ENCODE measurements around the gene ALG5. TPM values are rescaled to one million over a fixed set of nuclear protein-coding genes. Genes with fewer than 3 reads are reported as not detected.
A peak's percentile ranks its signal among the peaks of the same experiment; 100 is the strongest.

The ALG5 gene
- total and polyA plus RNA-seq, 2 experiments from 2014 or later: 29.6 to 76.2 TPM

GRCh38 chr13:36979361-36980050, 19.6 kb downstream of the ALG5 start:
- Histone ChIP-seq H3K4me1 (ENCODE audit: insufficient read depth) (peaks cover 14% of the 10 kb centered on the region; the same call in 1 of the 2 replicates), H3K27ac (peak overlapping the region; percentile 52), H3K9ac (0 out of 2 replicates have a peak overlapping the region, but pooled peaks have one; percentile 3), H3K4me3 (no peak overlapping the region), H3K9me3 (ENCODE audit: low read depth) (no peaks in the 10 kb centered on the region), H3K36me3 (ENCODE audit: low read depth) (peaks cover 37% of the 10 kb centered on the region), H3K79me2 (ENCODE audit: insufficient read depth) (no peaks in the 10 kb centered on the region), H3F3A (ENCODE audit: insufficient read depth) (peaks cover 22% of the 10 kb centered on the region), H3K9me2 (ENCODE audit: insufficient read depth) (no peaks in the 10 kb centered on the region), H3K4me2 (ENCODE audit: unreplicated experiment) (no peak overlapping the region), H3K27me3 (replicated peaks; ENCODE audit: insufficient read depth) (no peaks in the 10 kb centered on the region), H4K20me1 (ENCODE audit: insufficient read depth) (no peaks in the 10 kb centered on the region), H2AFZ (no peak overlapping the region)
- in situ Hi-C loops (cut with MboI): loop anchor here (5.0 to 25.0 kb wide), 2 partner anchors 122 to 567 kb away; no protein-coding TSS in a partner anchor
- peak; percentile 65 for DNase-seq
- TF ChIP-seq EZH2phosphoT487 (IDR thresholded peaks at IDR 0.05; ENCODE audit: insufficient read depth, low read depth) (no peak), EZH2 (IDR thresholded peaks at IDR 0.05; ENCODE audit: insufficient read depth, poor library complexity, severe bottlenecking) (no peak)
- WGBS, 2 experiments (ENCODE audit: low coverage in 1 of 2, low lambda C conversion rate in 2 of 2, missing lambda C conversion rate in 2 of 2): 50 to 51% methylated on average over 7 of the region's 7 CpGs

DNA sequence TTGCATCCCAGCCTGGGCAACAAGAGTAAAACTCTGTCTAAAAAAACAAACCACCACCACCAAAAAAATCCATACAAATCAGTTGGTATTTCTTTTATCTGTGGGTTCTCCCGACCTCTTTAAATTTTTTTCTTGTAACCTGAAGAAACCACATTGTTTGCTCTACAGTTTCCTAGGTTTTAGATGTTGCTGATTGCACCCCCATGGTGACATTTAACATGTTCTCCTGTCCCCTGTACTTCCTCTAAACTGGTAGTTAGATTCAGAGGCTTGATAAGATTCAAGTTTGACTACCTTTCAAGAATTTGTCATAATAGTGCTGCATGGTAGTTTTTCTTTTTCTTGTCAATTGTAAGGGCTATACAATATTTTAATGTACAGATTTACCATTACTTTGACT, 24.0 kb downstream of the ALG5 start:
- no peaks in the 10 kb centered on the region for H3K27me3 ChIP-seq (replicated peaks; ENCODE audit: insufficient read depth)
- H3K4me3 ChIP-seq: no peak overlapping the region
- H3F3A ChIP-seq (ENCODE audit: insufficient read depth): peaks cover 2% of the 10 kb centered on the region; the same call in 1 of the 2 replicates
- 90 to 100% methylated on average over 1 of the region's 1 CpG for WGBS, 2 experiments (ENCODE audit: low coverage in 1 of 2, low lambda C conversion rate in 2 of 2, missing lambda C conversion rate in 2 of 2)
- in situ Hi-C loops (cut with MboI): loop anchor here (25.0 kb wide), 1 partner anchor 563 kb away; no protein-coding TSS in a partner anchor
- no peak overlapping the region for H2AFZ ChIP-seq
- H3K27ac ChIP-seq: no peak overlapping the region
- H4K20me1 ChIP-seq (ENCODE audit: insufficient read depth): no peaks in the 10 kb centered on the region
- no peaks in the 10 kb centered on the region for H3K9me2 ChIP-seq (ENCODE audit: insufficient read depth)
- H3K79me2 ChIP-seq (ENCODE audit: insufficient read depth): no peaks in the 10 kb centered on the region
- no peak overlapping the region for H3K4me2 ChIP-seq (ENCODE audit: unreplicated experiment)
- no peak for TF ChIP-seq EZH2phosphoT487 (IDR thresholded peaks at IDR 0.05; ENCODE audit: insufficient read depth, low read depth)
- no peak for TF ChIP-seq EZH2 (IDR thresholded peaks at IDR 0.05; ENCODE audit: insufficient read depth, poor library complexity, severe bottlenecking)
- DNase-seq: no peak
- no peak overlapping the region for H3K9ac ChIP-seq
- H3K36me3 ChIP-seq (ENCODE audit: low read depth): peaks cover 28% of the 10 kb centered on the region
- H3K4me1 ChIP-seq (ENCODE audit: insufficient read depth): peaks cover 11% of the 10 kb centered on the region; the same call in 1 of the 2 replicates
- no peaks in the 10 kb centered on the region for H3K9me3 ChIP-seq (ENCODE audit: low read depth)

GRCh38 chr13:36973621-36974295, 25.4 kb downstream of the ALG5 start:
- Histone ChIP-seq H3K27ac (no peak overlapping the region), H2AFZ (no peak overlapping the region), H3K4me3 (no peak overlapping the region), H3K79me2 (ENCODE audit: insufficient read depth) (no peaks in the 10 kb centered on the region), H3K9ac (no peak overlapping the region), H4K20me1 (ENCODE audit: insufficient read depth) (no peaks in the 10 kb centered on the region), H3F3A (ENCODE audit: insufficient read depth) (no peaks in the 10 kb centered on the region), H3K4me1 (ENCODE audit: insufficient read depth) (no peaks in the 10 kb centered on the region), H3K27me3 (replicated peaks; ENCODE audit: insufficient read depth) (no peaks in the 10 kb centered on the region), H3K36me3 (ENCODE audit: low read depth) (peaks cover 31% of the 10 kb centered on the region), H3K9me2 (ENCODE audit: insufficient read depth) (no peaks in the 10 kb centered on the region), H3K4me2 (ENCODE audit: unreplicated experiment) (no peak overlapping the region), H3K9me3 (ENCODE audit: low read depth) (no peaks in the 10 kb centered on the region)
- DNase-seq: no peak
- in situ Hi-C loops (cut with MboI): no loop called here
- WGBS, 2 experiments (ENCODE audit: low coverage in 1 of 2, low lambda C conversion rate in 2 of 2, missing lambda C conversion rate in 2 of 2): 95 to 96% methylated on average over 5 of the region's 5 CpGs
- no peak for TF ChIP-seq EZH2phosphoT487 (IDR thresholded peaks at IDR 0.05; ENCODE audit: insufficient read depth, low read depth)
- no peak for TF ChIP-seq EZH2 (IDR thresholded peaks at IDR 0.05; ENCODE audit: insufficient read depth, poor library complexity, severe bottlenecking)

- in situ Hi-C loops (cut with MboI): no loop called here
Observed at GRCh38 chr13:36973009-36973408, 26.1 kb downstream of the ALG5 start.

More at GRCh38 chr13:36973009-36973408, 26.1 kb downstream of the ALG5 start:
- TF ChIP-seq EZH2phosphoT487 (IDR thresholded peaks at IDR 0.05; ENCODE audit: insufficient read depth, low read depth) (no peak), EZH2 (IDR thresholded peaks at IDR 0.05; ENCODE audit: insufficient read depth, poor library complexity, severe bottlenecking) (no peak)
- no peaks in the 10 kb centered on the region for H3F3A ChIP-seq (ENCODE audit: insufficient read depth)
- no peaks in the 10 kb centered on the region for H3K4me1 ChIP-seq (ENCODE audit: insufficient read depth)
- DNase-seq: no peak
- H4K20me1 ChIP-seq (ENCODE audit: insufficient read depth): no peaks in the 10 kb centered on the region
- no peak overlapping the region for H2AFZ ChIP-seq
- no peak overlapping the region for H3K4me2 ChIP-seq (ENCODE audit: unreplicated experiment)
- peaks cover 32% of the 10 kb centered on the region for H3K36me3 ChIP-seq (ENCODE audit: low read depth)
- 95 to 97% methylated on average over 1 of the region's 1 CpG for WGBS, 2 experiments (ENCODE audit: low coverage in 1 of 2, low lambda C conversion rate in 2 of 2, missing lambda C conversion rate in 2 of 2)
- H3K79me2 ChIP-seq (ENCODE audit: insufficient read depth): no peaks in the 10 kb centered on the region
- no peaks in the 10 kb centered on the region for H3K27me3 ChIP-seq (replicated peaks; ENCODE audit: insufficient read depth)
- no peak overlapping the region for H3K27ac ChIP-seq
- no peaks in the 10 kb centered on the region for H3K9me2 ChIP-seq (ENCODE audit: insufficient read depth)
- H3K4me3 ChIP-seq: no peak overlapping the region
- no peaks in the 10 kb centered on the region for H3K9me3 ChIP-seq (ENCODE audit: low read depth)
- H3K9ac ChIP-seq: no peak overlapping the region
